Measurements from ENCODE around the gene DGAT2.

The DGAT2 gene

GRCh38 chr11:75834728-75835127 is 66.2 kb downstream of the DGAT2 start:
- DNase-seq: no peak

GRCh38 chr11:75836417-75836816 is 67.8 kb downstream of the DGAT2 start:
- DNase-seq: no peak

GRCh38 chr11:75839851-75840250 is 71.3 kb downstream of the DGAT2 start:
- no peak for DNase-seq

GRCh38 chr11:75840522-75840921 is 71.9 kb downstream of the DGAT2 start:
- no peak for DNase-seq

GRCh38 chr11:75841739-75842138 is 73.2 kb downstream of the DGAT2 start:
- DNase-seq: no peak

GRCh38 chr11:75845324-75845723 is 76.7 kb downstream of the DGAT2 start:
- DNase-seq: no peak

- no peak for DNase-seq
Measured at GRCh38 chr11:75849894-75850293, 81.3 kb downstream of the DGAT2 start.

GRCh38 chr11:75850787-75851186 is 82.2 kb downstream of the DGAT2 start:
- DNase-seq: no peak

Data from effector CD4-positive, alpha-beta T cell (primary cell).